Sigmoid colon (tissue), 7 donors: ENCODE results near the gene UBE2E2. TPM values are rescaled to one million over a fixed set of nuclear protein-coding genes. Genes with fewer than 3 reads are reported as not detected.

Experiments
- DNase-seq: peaks from one replicate; pipeline ENCODE4 v3.0.0-alpha.2; 2019
- H3K27ac ChIP-seq, 4 donors: fragments of 200-600 bp; sonication (generic); one replicate each; pipeline ENCODE4 v1.5.1; 2016 to 2019; ENCODE audit warnings: mild to moderate bottlenecking in 1 of 4
- H3K27me3 ChIP-seq, 3 donors: fragments of 200-600 bp; sonication (generic); one replicate each; pipeline ENCODE4 v1.5.1; 2019; ENCODE audit warnings: mild to moderate bottlenecking in 1 of 3
- H3K36me3 ChIP-seq, 4 donors: fragments of 200-600 bp; sonication (generic); one replicate each; pipeline ENCODE4 v1.5.1; 2016 to 2019
- H3K4me1 ChIP-seq, 4 donors: fragments of 200-600 bp; sonication (generic); one replicate each; pipeline ENCODE4 v1.5.1; 2017 to 2019
- H3K4me3 ChIP-seq, 4 donors: fragments of 200-600 bp; sonication (generic); one replicate each; pipeline ENCODE4 v1.5.1; 2017 to 2019; ENCODE audit warnings: mild to moderate bottlenecking in 2 of 4, moderate library complexity in 1 of 4
- H3K9me3 ChIP-seq, 4 donors: fragments of 200-600 bp in 3 of 4; sonication (generic) in 3 of 4; one replicate each; pipeline versions ENCODE4 v1.5.1 to v1.6.1; 2013 to 2019
- CTCF ChIP-seq, 4 experiments: fragments of 450-650 bp in 3 of 4; fragments of 200-600 bp in 1 of 4; IDR thresholded peaks; one replicate each; pipeline ENCODE4 v1.5.1; 2016 to 2019; ENCODE audit warnings: antibody characterized with exemption in 4 of 4, mild to moderate bottlenecking in 3 of 4, moderate library complexity in 2 of 4
- EP300 ChIP-seq, 4 donors: sonication (generic); formaldehyde crosslinking; IDR thresholded peaks; one replicate each; pipeline ENCODE4 v1.6.1; 2017; ENCODE audit warnings: antibody characterized with exemption in 4 of 4
- POLR2A ChIP-seq, 2 donors: fragments of 450-650 bp; IDR thresholded peaks; one replicate each; pipeline ENCODE4 v1.6.1; 2016; ENCODE audit warnings: antibody characterized with exemption in 2 of 2, mild to moderate bottlenecking in 2 of 2, moderate library complexity in 2 of 2
- POLR2AphosphoS5 ChIP-seq, 4 donors: sonication (generic); formaldehyde crosslinking; IDR thresholded peaks; one replicate each; pipeline ENCODE4 v1.6.1; 2017; ENCODE audit warnings: antibody characterized with exemption in 4 of 4
- whole genome bisulfite sequencing, 2 donors: extraction: QIAGEN DNeasy Blood & Tissue Kit; methylation state at CpG; one replicate each; pipeline ENCODE4 v1.1.7; 2013; 5-methylcytosine and 5-hydroxymethylcytosine counted together
- intact Hi-C: fragments of 100-400 bp; cut with DNase I; formaldehyde crosslinking; loops from one replicate; pipeline ENCODE4 v1.15.1; 2023
- polyA plus RNA-seq, 3 donors: library from polyadenylated mRNA; stranded (reverse); fragments of 200-250 nt; gene quantifications; one replicate each; pipeline ENCODE4 v1.2.3, GENCODE V29; 2013
- total RNA-seq, 4 donors: library from RNA; depleted of rRNA; stranded (reverse); fragments of >200 nt; gene quantifications; one replicate each; pipeline ENCODE4 v1.1.0, GENCODE V29; 2016
- donor health status: healthy with polysubstance abuse.
- donor health status: Bipolar disorder and iron deficiency.
- donor health status: healthy.

The UBE2E2 gene
- total and polyA plus RNA-seq, 7 donors, result 3.7 to 135 (median 34.6) TPM

DNA sequence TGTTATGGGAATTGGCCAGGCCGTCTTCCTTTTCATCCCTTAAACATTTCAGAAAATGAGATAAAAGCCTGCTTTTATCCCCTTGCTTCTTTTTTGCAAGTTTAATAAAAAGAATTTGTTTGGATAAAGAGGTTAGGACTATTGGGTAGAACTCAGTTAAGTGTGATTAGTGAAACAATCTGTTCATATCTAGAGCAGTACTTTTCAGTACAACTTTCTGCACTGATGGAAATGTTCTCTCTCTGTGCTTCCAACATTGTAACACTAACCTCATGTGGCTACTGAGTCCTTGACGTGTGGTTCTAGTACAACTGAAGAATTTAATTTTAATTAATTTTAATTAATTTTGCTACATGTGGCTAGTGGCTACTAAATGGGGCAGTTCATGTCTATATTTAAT lies 246.9 kb downstream of the UBE2E2 start:
- 90 to 92% methylated on average over 2 of the region's 2 CpGs for WGBS, 2 donors
- H3K36me3 ChIP-seq, result no peaks in the 10 kb centered on the region
- H3K27me3 ChIP-seq, result no peaks in the 10 kb centered on the region
- intact Hi-C loops, result loop anchor here (10.0 kb wide), 1 partner anchor 245 kb away; the partner anchor contains the start of gene UBE2E2
- H3K27ac ChIP-seq, result no peak overlapping the region
- TF ChIP-seq POLR2A (IDR thresholded peaks at IDR 0.05) (no peak), EP300 (IDR thresholded peaks at IDR 0.05) (no peak), POLR2AphosphoS5 (IDR thresholded peaks at IDR 0.05) (no peak), CTCF (IDR thresholded peaks at IDR 0.05) (no peak)
- H3K4me1 ChIP-seq, result peaks cover 0 to 19% (median 12%) of the 10 kb centered on the region in 4 donors
- no peak overlapping the region for H3K4me3 ChIP-seq
- H3K9me3 ChIP-seq, result no peaks in the 10 kb centered on the region
- DNase-seq, result no peak

DNA sequence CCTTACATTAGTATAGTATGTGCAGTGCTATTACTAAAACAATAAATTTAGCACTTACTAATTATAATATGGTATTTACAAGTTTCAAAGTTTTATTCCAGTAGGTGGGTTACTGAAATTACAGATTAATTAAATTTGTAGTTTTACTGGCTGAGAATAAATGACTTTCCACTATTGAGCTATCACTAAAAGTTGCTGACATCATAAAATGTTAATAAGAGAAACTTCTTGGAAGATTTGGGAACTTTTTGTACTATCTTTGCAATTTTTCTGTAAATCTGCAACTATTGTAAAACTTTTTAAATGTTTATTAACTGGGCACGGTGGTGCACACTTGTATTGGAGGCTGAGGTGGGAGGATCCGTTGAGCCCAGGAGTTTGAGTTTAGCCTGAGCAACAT lies 247.7 kb downstream of the UBE2E2 start:
- Histone ChIP-seq H3K9me3 (no peaks in the 10 kb centered on the region), H3K4me3 (no peak overlapping the region), H3K27ac (no peak overlapping the region), H3K36me3 (no peaks in the 10 kb centered on the region), H3K4me1 (peaks cover 0 to 26% (median 16%) of the 10 kb centered on the region in 4 donors), H3K27me3 (no peaks in the 10 kb centered on the region)
- TF ChIP-seq EP300 (IDR thresholded peaks at IDR 0.05), result no peak
- WGBS, 2 donors, result 96 to 97% methylated on average over 2 of the region's 2 CpGs
- intact Hi-C loops, result loop anchor here (10.0 kb wide), 1 partner anchor 246 kb away; the partner anchor contains the start of gene UBE2E2
- no peak for DNase-seq

DNA sequence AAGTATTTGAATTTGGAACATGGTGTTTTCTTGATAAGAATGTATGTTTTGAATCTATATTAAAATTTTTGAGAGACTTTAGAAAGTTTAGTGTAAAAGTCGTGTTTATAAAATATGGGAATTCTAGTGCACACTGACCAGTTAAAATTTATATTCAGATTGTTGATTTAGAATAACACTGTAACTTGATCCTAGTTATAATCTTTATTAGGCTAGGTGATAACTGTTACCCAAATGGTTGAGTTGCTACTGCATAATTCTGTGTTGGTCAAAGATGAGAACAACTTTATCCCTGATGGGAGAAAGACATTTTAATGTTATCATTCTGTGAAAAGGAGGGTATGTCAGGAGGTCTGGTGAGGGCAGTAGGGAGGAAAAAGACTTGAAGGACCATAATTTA lies 249.3 kb downstream of the UBE2E2 start:
- Histone ChIP-seq H3K27ac (no peak overlapping the region), H3K9me3 (peaks cover 0 to 4% (median 0%) of the 10 kb centered on the region in 4 donors), H3K27me3 (no peaks in the 10 kb centered on the region), H3K4me3 (no peak overlapping the region), H3K36me3 (no peaks in the 10 kb centered on the region), H3K4me1 (peaks cover 0 to 26% (median 14%) of the 10 kb centered on the region in 4 donors)
- no peak for DNase-seq
- WGBS, 2 donors, result 94 to 99% methylated on average over 1 of the region's 1 CpG
- intact Hi-C loops, result loop anchor here (10.0 kb wide), 1 partner anchor 248 kb away; the partner anchor contains the start of gene UBE2E2
- no peak for TF ChIP-seq POLR2AphosphoS5 (IDR thresholded peaks at IDR 0.05)
- TF ChIP-seq EP300 (IDR thresholded peaks at IDR 0.05), result no peak
- TF ChIP-seq POLR2A (IDR thresholded peaks at IDR 0.05), result no peak
- TF ChIP-seq CTCF (IDR thresholded peaks at IDR 0.05), result no peak

GRCh38 chr3:23455084-23455483 lies 252.0 kb downstream of the UBE2E2 start:
- TF ChIP-seq EP300 (IDR thresholded peaks at IDR 0.05), result no peak
- TF ChIP-seq POLR2AphosphoS5 (IDR thresholded peaks at IDR 0.05), result peak in 3 of 4 donors; percentile 19 to 59 (median 35)
- H3K4me3 ChIP-seq, result no peak overlapping the region
- peak overlapping the region in 1 of 4 donors; percentile 48 for H3K27ac ChIP-seq
- H3K4me1 ChIP-seq, result peaks cover 0 to 40% (median 28%) of the 10 kb centered on the region in 4 donors
- no peak for DNase-seq
- 55 to 70% methylated on average over 3 of the region's 3 CpGs for WGBS, 2 donors
- no peaks in the 10 kb centered on the region for H3K36me3 ChIP-seq
- peaks cover 0 to 4% (median 0%) of the 10 kb centered on the region in 4 donors for H3K9me3 ChIP-seq
- intact Hi-C loops, result loop anchor here (10.0 kb wide), 1 partner anchor 250 kb away; the partner anchor contains the start of gene UBE2E2
- no peaks in the 10 kb centered on the region for H3K27me3 ChIP-seq

DNA sequence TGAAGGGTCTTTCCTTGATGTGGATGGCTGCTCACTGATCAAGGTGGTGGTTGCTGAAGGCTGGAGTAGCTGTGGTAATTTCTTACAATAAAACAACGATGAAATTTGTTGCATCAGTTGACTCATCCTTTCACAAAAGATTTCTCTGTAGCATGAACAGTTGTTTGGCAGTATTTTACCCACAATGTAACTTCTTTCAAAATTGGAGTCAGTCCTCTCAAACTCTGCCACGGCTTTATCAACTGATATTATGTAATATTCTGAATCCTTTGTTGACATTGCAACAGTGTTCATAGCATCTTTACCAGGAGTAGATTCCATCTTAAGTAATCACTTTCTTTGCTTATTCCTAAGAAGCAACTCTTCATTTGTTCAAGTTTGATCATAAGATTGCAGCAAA lies 252.6 kb downstream of the UBE2E2 start:
- H3K36me3 ChIP-seq, result no peaks in the 10 kb centered on the region
- H3K9me3 ChIP-seq, result peaks cover 0 to 4% (median 0%) of the 10 kb centered on the region in 4 donors
- intact Hi-C loops, result loop anchor here (10.0 kb wide), 1 partner anchor 251 kb away; the partner anchor contains the start of gene UBE2E2
- no peak overlapping the region for H3K4me3 ChIP-seq
- DNase-seq, result no peak
- no peaks in the 10 kb centered on the region for H3K27me3 ChIP-seq
- TF ChIP-seq CTCF (IDR thresholded peaks at IDR 0.05) (no peak), POLR2AphosphoS5 (IDR thresholded peaks at IDR 0.05) (no peak), POLR2A (IDR thresholded peaks at IDR 0.05) (no peak), EP300 (IDR thresholded peaks at IDR 0.05) (no peak)
- H3K4me1 ChIP-seq, result peaks cover 0 to 46% (median 34%) of the 10 kb centered on the region in 4 donors
- H3K27ac ChIP-seq, result peak overlapping the region in 1 of 4 donors; percentile 48
- 77 to 78% methylated on average over 2 of the region's 2 CpGs for WGBS, 2 donors
